Parathyroid adenoma (tissue), 2 donors: ENCODE results near the gene DAPK3.

ENCODE experiments used
- H2AFZ ChIP-seq: fragments of 300-600 bp; sonication (generic); one replicate; pipeline ENCODE4 v1.7.0; 2017; ENCODE audit warnings: antibody characterized with exemption, mild to moderate bottlenecking
- H3K27ac ChIP-seq: fragments of 300-600 bp; sonication (generic); one replicate; pipeline ENCODE4 v1.7.0; 2017
- H3K27me3 ChIP-seq: fragments of 300-600 bp; sonication (generic); one replicate; pipeline ENCODE4 v1.7.0; 2017; ENCODE audit warnings: low read length; ENCODE audit not compliant: control insufficient read depth, insufficient read depth
- H3K36me3 ChIP-seq: fragments of 300-600 bp; sonication (generic); one replicate; pipeline ENCODE4 v1.7.0; 2017; ENCODE audit warnings: low read length; ENCODE audit not compliant: control insufficient read depth, insufficient read depth
- H3K4me1 ChIP-seq: fragments of 300-600 bp; sonication (generic); one replicate; pipeline ENCODE4 v1.7.0; 2017; ENCODE audit warnings: control low read depth
- H3K4me2 ChIP-seq: fragments of 300-600 bp; sonication (generic); one replicate; pipeline ENCODE4 v1.7.0; 2017; ENCODE audit warnings: low read length
- H3K4me3 ChIP-seq: fragments of 300-600 bp; sonication (generic); one replicate; pipeline ENCODE4 v1.7.0; 2017; ENCODE audit warnings: low read depth, low read length
- H3K79me2 ChIP-seq: fragments of 300-600 bp; sonication (generic); one replicate; pipeline ENCODE4 v1.7.0; 2017; ENCODE audit warnings: control low read depth
- H3K9ac ChIP-seq: fragments of 300-600 bp; sonication (generic); one replicate; pipeline ENCODE4 v1.7.0; 2017; ENCODE audit warnings: mild to moderate bottlenecking
- H3K9me3 ChIP-seq: fragments of 300-600 bp; sonication (generic); one replicate; pipeline ENCODE4 v1.7.0; 2017; ENCODE audit warnings: low read length; ENCODE audit not compliant: control insufficient read depth
- TF ChIP-seq, protein P1 (sequence below): fragments of 300-600 bp; sonication (generic); IDR thresholded peaks from one replicate; pipeline ENCODE4 v1.7.0; 2017; ENCODE audit warnings: antibody characterized with exemption, mild to moderate bottlenecking
- donor health status: primary hyperparathyroidism.

DAPK3 gene

DNA sequence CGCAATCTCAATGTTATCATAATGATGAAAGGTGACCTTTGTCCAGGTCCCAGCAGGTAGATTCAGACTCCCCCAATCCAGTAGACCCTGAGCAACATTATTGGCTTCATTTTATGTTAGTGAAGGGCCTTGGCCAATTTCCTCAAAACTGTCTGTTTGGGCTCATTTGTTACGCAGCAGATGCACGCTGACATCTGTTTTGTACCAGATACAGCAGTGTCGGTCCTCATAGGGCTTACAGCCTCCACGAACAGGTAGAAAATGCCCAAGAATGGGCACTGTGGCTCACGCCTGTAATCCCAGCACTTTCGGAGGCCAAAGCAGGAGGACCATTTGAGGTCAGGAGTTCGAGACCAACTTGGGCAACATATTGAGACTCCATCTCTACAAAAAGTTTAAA, 51.1 kb downstream of the DAPK3 start:
- no peak overlapping the region for H3K9ac ChIP-seq

DNA sequence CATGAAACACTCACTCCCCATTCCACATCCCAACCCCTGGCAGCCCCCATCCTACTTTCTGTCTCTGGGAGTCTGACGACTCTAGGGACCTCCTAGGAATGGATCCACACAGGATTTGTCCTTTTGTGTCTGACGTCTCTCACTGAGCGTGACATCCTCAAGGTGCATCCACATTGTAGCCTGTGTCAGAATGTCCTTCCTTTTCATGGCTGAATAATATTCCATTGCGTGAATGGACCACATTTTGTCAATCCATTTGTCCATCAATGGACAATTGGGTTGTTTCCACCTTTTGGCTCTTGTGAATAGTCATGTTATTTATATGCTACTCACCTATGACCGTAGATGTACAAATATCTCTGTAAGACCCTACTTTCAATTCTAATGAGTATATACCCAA, 54.9 kb downstream of the DAPK3 start:
- H3K27me3 ChIP-seq: no peaks in the 10 kb centered on the region
- no peak overlapping the region for H3K4me3 ChIP-seq
- TF ChIP-seq, protein P1, sequence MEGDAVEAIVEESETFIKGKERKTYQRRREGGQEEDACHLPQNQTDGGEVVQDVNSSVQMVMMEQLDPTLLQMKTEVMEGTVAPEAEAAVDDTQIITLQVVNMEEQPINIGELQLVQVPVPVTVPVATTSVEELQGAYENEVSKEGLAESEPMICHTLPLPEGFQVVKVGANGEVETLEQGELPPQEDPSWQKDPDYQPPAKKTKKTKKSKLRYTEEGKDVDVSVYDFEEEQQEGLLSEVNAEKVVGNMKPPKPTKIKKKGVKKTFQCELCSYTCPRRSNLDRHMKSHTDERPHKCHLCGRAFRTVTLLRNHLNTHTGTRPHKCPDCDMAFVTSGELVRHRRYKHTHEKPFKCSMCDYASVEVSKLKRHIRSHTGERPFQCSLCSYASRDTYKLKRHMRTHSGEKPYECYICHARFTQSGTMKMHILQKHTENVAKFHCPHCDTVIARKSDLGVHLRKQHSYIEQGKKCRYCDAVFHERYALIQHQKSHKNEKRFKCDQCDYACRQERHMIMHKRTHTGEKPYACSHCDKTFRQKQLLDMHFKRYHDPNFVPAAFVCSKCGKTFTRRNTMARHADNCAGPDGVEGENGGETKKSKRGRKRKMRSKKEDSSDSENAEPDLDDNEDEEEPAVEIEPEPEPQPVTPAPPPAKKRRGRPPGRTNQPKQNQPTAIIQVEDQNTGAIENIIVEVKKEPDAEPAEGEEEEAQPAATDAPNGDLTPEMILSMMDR: no peak
- no peak overlapping the region for H3K9ac ChIP-seq
- H3K27ac ChIP-seq: no peak overlapping the region
- H3K9me3 ChIP-seq: no peaks in the 10 kb centered on the region
- no peaks in the 10 kb centered on the region for H3K4me1 ChIP-seq
- H2AFZ ChIP-seq: no peak overlapping the region
- no peaks in the 10 kb centered on the region for H3K79me2 ChIP-seq
- H3K4me2 ChIP-seq: no peak overlapping the region
- no peaks in the 10 kb centered on the region for H3K36me3 ChIP-seq

More for the DNA sequence above, 51.1 kb downstream of the DAPK3 start:
- TF ChIP-seq, protein P1: no peak
- Histone ChIP-seq H3K4me1 (no peaks in the 10 kb centered on the region), H3K36me3 (no peaks in the 10 kb centered on the region), H3K27ac (no peak overlapping the region), H3K9me3 (no peaks in the 10 kb centered on the region), H3K27me3 (no peaks in the 10 kb centered on the region), H2AFZ (no peak overlapping the region), H3K4me2 (no peak overlapping the region), H3K79me2 (no peaks in the 10 kb centered on the region), H3K4me3 (no peak overlapping the region)

DNA sequence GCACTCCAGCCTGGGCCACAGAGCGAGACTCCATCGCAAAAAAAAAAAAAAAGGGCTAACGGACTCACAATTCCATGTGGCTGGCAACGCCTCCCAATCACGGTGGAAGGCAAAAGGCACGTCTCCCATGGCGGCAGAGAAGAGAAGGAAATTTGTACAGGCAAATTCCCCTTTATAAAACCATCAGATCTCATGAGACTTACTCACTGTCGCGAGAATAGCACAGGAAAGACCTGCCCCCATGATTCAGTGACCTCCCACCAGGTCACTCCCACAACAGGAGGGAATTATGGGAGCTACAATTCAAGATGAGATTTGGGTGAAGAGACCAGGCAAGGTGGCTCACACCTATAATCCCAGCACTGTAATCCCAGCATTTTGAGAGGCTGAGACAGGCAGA, 56.7 kb downstream of the DAPK3 start:
- TF ChIP-seq, protein P1: no peak

DNA sequence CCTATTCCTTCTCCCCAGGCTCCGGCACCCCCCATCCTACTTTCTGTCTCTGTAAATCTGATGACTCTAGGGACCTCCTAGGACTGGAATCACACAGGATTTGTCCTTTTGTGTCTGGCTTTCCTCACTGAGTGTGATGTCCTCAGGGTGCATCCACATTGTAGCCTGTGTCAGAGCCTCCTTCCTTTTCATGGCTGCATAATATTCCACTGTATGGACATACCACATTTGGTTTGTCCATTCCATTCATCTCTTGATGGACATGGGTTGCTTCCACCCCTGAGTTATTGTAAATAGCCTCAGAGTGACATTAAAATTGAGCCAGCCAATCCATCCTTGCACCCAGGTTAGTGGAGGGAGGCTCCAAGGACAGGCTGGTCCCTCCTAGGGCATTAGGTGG, 60.8 kb downstream of the DAPK3 start:
- Histone ChIP-seq H2AFZ (no peak overlapping the region), H3K79me2 (no peaks in the 10 kb centered on the region), H3K27ac (no peak overlapping the region), H3K36me3 (no peaks in the 10 kb centered on the region), H3K4me3 (no peak overlapping the region), H3K9ac (no peak overlapping the region), H3K27me3 (no peaks in the 10 kb centered on the region), H3K4me1 (no peaks in the 10 kb centered on the region), H3K4me2 (no peak overlapping the region), H3K9me3 (no peaks in the 10 kb centered on the region)
- TF ChIP-seq, protein P1: no peak

More for the DNA sequence above, 56.7 kb downstream of the DAPK3 start:
- H3K79me2 ChIP-seq: no peaks in the 10 kb centered on the region
- H3K4me2 ChIP-seq: no peak overlapping the region
- no peak overlapping the region for H3K4me3 ChIP-seq
- no peaks in the 10 kb centered on the region for H3K27me3 ChIP-seq
- H2AFZ ChIP-seq: no peak overlapping the region
- H3K9me3 ChIP-seq: no peaks in the 10 kb centered on the region
- H3K36me3 ChIP-seq: no peaks in the 10 kb centered on the region
- no peaks in the 10 kb centered on the region for H3K4me1 ChIP-seq
- H3K27ac ChIP-seq: no peak overlapping the region
- no peak overlapping the region for H3K9ac ChIP-seq
